ENCODE data around the gene BCL2. TPM values are rescaled to one million over a fixed set of nuclear protein-coding genes. Genes with fewer than 3 reads are reported as not detected.

BCL2 gene
- total and polyA plus RNA-seq, 3 donors from 2014 or later = 6.3 to 20.8 (median 16.0) TPM

GRCh38 chr18:63259567-63260379, 59.8 kb downstream of the BCL2 start:
- Histone ChIP-seq H3K27ac (peak overlapping the region; percentile 14 to 81), H3K4me1 (peaks cover 42% of the 10 kb centered on the region), H3K27me3 (no peaks in the 10 kb centered on the region), H3K4me3 (no peak overlapping the region), H3K36me3 (ENCODE audit: low read depth, missing control alignments) (no peaks in the 10 kb centered on the region), H3K9me3 (no peaks in the 10 kb centered on the region)
- DNase-seq = no peak
- 79 to 81% methylated on average over 10 of the region's 10 CpGs for WGBS, 2 donors
- intact Hi-C loops (cut with DNase I; ENCODE audit: low total_unique reads) = loop anchor here (10.0 kb wide), 1 partner anchor 55 kb away; the partner anchor contains the start of gene BCL2
- TF ChIP-seq CTCF (IDR thresholded peaks at IDR 0.05) (no peak), POLR2A (IDR thresholded peaks at IDR 0.05) (no peak)

GRCh38 chr18:63258749-63259566, 60.6 kb downstream of the BCL2 start:
- Histone ChIP-seq H3K4me1 (peaks cover 42% of the 10 kb centered on the region), H3K36me3 (ENCODE audit: low read depth, missing control alignments) (no peaks in the 10 kb centered on the region), H3K27ac (peak overlapping the region; percentile 68 to 81), H3K27me3 (no peaks in the 10 kb centered on the region), H3K9me3 (no peaks in the 10 kb centered on the region), H3K4me3 (no peak overlapping the region)
- TF ChIP-seq POLR2A (IDR thresholded peaks at IDR 0.05) (no peak), CTCF (IDR thresholded peaks at IDR 0.05) (no peak)
- intact Hi-C loops (cut with DNase I; ENCODE audit: low total_unique reads) = no loop called here
- WGBS, 2 donors = 69 to 80% methylated on average over 16 of the region's 16 CpGs
- DNase-seq = peak; percentile 77

GRCh38 chr18:63257453-63257852, 62.1 kb downstream of the BCL2 start:
- no peak for TF ChIP-seq CTCF (IDR thresholded peaks at IDR 0.05)
- TF ChIP-seq POLR2A (IDR thresholded peaks at IDR 0.05) = no peak
- intact Hi-C loops (cut with DNase I; ENCODE audit: low total_unique reads) = no loop called here
- no peak for DNase-seq
- H3K27me3 ChIP-seq = no peaks in the 10 kb centered on the region
- peaks cover 36% of the 10 kb centered on the region for H3K4me1 ChIP-seq
- WGBS, 2 donors = 83% methylated on average over 5 of the region's 5 CpGs
- no peak overlapping the region for H3K4me3 ChIP-seq
- H3K9me3 ChIP-seq = no peaks in the 10 kb centered on the region
- H3K36me3 ChIP-seq (ENCODE audit: low read depth, missing control alignments) = no peaks in the 10 kb centered on the region
- H3K27ac ChIP-seq = peak overlapping the region in 1 of 2 donors; percentile 81

GRCh38 chr18:63255435-63255834, 64.1 kb downstream of the BCL2 start:
- no peak overlapping the region for H3K27ac ChIP-seq
- TF ChIP-seq POLR2A (IDR thresholded peaks at IDR 0.05) = no peak
- TF ChIP-seq CTCF (IDR thresholded peaks at IDR 0.05) = no peak
- H3K4me1 ChIP-seq = peaks cover 24% of the 10 kb centered on the region
- DNase-seq = no peak
- WGBS, 2 donors = 89 to 97% methylated on average over 3 of the region's 3 CpGs
- no peak overlapping the region for H3K4me3 ChIP-seq
- no peaks in the 10 kb centered on the region for H3K27me3 ChIP-seq
- no peaks in the 10 kb centered on the region for H3K9me3 ChIP-seq
- intact Hi-C loops (cut with DNase I; ENCODE audit: low total_unique reads) = no loop called here
- H3K36me3 ChIP-seq (ENCODE audit: low read depth, missing control alignments) = no peaks in the 10 kb centered on the region
